GM10248 (cell line): ENCODE results near the gene DYSF.

Source experiments
- CTCF ChIA-PET: fragments of 300-600 bp; sonication (Branson Sonifier 250); formaldehyde crosslinking; extraction: SDS; loops from one replicate; lab custom pipeline; 2021; ENCODE audit warnings: antibody characterized with exemption; lab: Yijun Ruan, JAX
- POLR2A ChIA-PET: fragments of 350-650 bp; sonication (Branson Sonifier 250); formaldehyde crosslinking; extraction: SDS; loops from one replicate; lab custom pipeline; 2020; ENCODE audit warnings: antibody characterized with exemption; lab: Yijun Ruan, JAX
- DNase-seq: peaks from one replicate; pipeline ENCODE4 v3.0.0; 2012; ENCODE audit errors: extremely low spot score
- TF ChIP-seq, protein P1 (sequence below): IDR thresholded peaks from 2 replicates; pipeline ENCODE4 v1.5.1; 2012; ENCODE audit warnings: mild to moderate bottlenecking, low read depth; ENCODE audit errors: extremely low read depth, missing control alignments, control extremely low read depth

Gene DYSF

DNA sequence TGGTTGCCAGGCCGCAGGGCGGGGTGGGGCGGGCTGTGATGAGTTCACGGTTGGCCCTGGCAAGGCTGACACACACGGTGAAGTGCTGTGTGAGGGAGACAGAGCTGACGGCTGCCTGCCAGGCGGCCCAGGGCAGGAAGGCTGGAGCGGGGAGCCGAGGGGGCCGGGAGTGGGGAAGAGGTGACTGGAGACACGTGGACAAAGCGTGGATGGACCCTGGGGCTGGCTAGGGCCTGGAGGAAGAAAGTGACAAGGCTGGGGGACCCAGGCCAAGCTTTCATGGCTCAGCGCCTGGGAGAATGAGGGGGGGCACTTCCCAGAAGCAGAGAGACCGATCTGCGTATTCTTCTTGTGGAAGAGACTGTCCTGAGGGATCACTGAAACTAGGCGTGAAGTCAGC lies 123.2 kb downstream of the DYSF start:
- TF ChIP-seq, protein P1, sequence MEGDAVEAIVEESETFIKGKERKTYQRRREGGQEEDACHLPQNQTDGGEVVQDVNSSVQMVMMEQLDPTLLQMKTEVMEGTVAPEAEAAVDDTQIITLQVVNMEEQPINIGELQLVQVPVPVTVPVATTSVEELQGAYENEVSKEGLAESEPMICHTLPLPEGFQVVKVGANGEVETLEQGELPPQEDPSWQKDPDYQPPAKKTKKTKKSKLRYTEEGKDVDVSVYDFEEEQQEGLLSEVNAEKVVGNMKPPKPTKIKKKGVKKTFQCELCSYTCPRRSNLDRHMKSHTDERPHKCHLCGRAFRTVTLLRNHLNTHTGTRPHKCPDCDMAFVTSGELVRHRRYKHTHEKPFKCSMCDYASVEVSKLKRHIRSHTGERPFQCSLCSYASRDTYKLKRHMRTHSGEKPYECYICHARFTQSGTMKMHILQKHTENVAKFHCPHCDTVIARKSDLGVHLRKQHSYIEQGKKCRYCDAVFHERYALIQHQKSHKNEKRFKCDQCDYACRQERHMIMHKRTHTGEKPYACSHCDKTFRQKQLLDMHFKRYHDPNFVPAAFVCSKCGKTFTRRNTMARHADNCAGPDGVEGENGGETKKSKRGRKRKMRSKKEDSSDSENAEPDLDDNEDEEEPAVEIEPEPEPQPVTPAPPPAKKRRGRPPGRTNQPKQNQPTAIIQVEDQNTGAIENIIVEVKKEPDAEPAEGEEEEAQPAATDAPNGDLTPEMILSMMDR, result no peak
- no peak for DNase-seq
- CTCF ChIA-PET, result interaction anchor here (1.7 kb wide), 1 partner anchor 11 kb away, joined by 6 read pairs; no protein-coding TSS in a partner anchor
- POLR2A ChIA-PET, result no interaction called here

GRCh38 chr2:71577209-71577608 lies 123.8 kb downstream of the DYSF start:
- CTCF ChIA-PET, result no interaction called here
- POLR2A ChIA-PET, result no interaction called here
- no peak for DNase-seq
- TF ChIP-seq, protein P1, result no peak

- CTCF ChIA-PET, result no interaction called here
- POLR2A ChIA-PET, result no interaction called here
- TF ChIP-seq, protein P1, result no peak
- DNase-seq, result no peak
Measured at GRCh38 chr2:71578767-71579342, 125.5 kb downstream of the DYSF start.

DNA sequence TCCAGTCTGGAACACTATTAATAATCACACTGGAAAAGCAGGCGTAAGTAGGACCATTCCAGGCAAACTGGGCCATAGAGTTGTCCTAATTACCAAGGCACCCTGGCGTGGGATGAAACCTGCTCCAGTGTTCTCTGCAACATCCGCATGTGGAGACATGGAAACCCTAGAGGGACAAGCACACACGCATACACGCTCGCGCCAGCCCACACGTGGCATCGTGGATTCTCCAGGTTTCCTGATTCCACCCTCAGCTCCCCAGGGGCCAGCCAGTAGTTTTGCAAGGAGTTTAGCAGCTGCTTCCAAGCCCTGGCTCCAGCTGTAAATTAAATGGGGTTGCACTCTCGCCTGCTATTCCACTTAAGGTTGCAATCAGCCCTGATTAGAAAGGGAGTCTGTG lies 127.7 kb downstream of the DYSF start:
- DNase-seq, result no peak

GRCh38 chr2:71583876-71584275 lies 130.5 kb downstream of the DYSF start:
- ChIA-PET CTCF (interaction anchor here (1.5 kb wide), 1 partner anchor 47 kb away, joined by 3 read pairs; no protein-coding TSS in a partner anchor), POLR2A (no interaction called here)
- TF ChIP-seq, protein P1, result no peak
- no peak for DNase-seq

More for the DNA sequence above, 127.7 kb downstream of the DYSF start:
- POLR2A ChIA-PET, result no interaction called here
- TF ChIP-seq, protein P1, result no peak
- CTCF ChIA-PET, result no interaction called here

GRCh38 chr2:71586471-71586870 lies 133.1 kb downstream of the DYSF start:
- CTCF ChIA-PET, result no interaction called here
- DNase-seq, result no peak
- TF ChIP-seq, protein P1, result no peak
- POLR2A ChIA-PET, result no interaction called here
